Right lung (tissue), 5 donors: ENCODE data around the gene LMNTD2. TPM values are rescaled to one million over a fixed set of nuclear protein-coding genes. Genes with fewer than 3 reads are reported as not detected.
"Not testable (repeated sequence)": the region's sequence is repeated elsewhere in the genome, so short reads cannot be mapped to it uniquely, and the experiment has no call there.

ENCODE experiments used
- DNase-seq, 2 donors: peaks; one replicate each; pipeline ENCODE4 v3.0.0-alpha.2; 2013
- polyA plus RNA-seq, 5 donors: library from polyadenylated mRNA; unstranded; fragments of 120-200 nt; gene quantifications; one replicate each; pipeline versions ENCODE4 v1.2.1 to v1.2.3, GENCODE V29; 2013; ENCODE audit warnings: inconsistent platforms in 1 of 5, low replicate concordance in 1 of 5; ENCODE audit not compliant: insufficient read length in 5 of 5, insufficient read depth in 1 of 5

LMNTD2 gene
- polyA plus RNA-seq, 5 donors = 1.6 to 4.9 (median 2.8) TPM

DNA sequence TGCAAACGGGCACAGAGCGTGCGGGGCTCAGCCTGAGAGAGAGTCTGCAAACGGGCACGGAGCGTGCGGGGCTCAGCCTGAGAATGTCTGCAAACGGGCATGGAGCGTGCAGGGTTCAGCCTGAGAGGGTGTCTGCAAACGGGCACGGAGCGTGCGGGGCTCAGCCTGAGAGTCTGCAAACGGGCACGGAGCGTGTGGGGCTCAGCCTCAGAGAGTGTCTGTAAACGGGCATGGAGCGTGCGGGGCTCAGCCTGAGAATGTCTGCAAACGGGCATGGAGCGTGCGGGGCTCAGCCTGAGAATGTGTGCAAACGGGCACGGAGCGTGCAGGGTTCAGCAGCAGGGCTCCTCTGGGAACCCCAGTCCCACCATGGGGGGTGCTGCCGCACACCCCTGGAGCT lies 29.3 kb upstream of the LMNTD2 start:
- no peak for DNase-seq

DNA sequence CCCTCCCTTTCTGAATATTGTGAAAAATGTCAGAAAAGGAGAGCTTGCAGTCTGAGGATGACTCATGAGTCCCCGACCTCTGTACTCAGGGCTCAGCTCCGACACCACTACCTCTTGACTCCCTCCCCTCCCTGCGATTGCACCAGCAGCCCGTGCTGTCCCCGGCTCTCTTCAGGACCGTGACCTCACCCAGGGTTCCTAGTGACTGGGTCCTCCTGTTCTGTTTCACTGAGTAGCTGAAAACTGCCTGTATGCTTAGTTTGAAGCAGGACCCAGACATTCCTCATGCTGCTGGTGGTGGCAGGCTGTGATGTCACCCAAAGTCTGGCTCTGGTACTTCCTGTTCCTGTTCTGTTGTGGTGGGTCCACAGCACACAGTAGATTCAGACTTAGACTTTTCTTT lies 27.4 kb upstream of the LMNTD2 start:
- no peak for DNase-seq

DNA sequence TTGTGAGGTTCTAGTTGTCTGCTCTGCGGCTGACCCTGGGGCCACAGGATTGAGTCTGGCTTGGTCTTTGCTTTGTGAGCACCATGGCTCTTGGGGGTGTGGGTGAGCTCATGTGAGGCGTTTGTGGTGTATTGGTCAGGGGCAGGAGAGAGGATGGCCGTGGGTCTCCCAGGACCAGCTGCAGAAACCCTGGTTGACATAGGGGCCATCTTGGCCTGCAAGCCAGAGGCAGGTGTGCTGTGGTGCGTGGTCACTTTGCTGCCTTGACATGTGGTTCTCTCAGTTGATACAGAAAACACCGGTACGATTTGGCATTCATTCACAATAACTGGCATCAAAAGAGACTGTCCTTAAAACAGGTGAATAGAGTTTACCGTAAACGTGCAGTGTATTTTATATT lies 27.0 kb upstream of the LMNTD2 start:
- no peak for DNase-seq

DNA sequence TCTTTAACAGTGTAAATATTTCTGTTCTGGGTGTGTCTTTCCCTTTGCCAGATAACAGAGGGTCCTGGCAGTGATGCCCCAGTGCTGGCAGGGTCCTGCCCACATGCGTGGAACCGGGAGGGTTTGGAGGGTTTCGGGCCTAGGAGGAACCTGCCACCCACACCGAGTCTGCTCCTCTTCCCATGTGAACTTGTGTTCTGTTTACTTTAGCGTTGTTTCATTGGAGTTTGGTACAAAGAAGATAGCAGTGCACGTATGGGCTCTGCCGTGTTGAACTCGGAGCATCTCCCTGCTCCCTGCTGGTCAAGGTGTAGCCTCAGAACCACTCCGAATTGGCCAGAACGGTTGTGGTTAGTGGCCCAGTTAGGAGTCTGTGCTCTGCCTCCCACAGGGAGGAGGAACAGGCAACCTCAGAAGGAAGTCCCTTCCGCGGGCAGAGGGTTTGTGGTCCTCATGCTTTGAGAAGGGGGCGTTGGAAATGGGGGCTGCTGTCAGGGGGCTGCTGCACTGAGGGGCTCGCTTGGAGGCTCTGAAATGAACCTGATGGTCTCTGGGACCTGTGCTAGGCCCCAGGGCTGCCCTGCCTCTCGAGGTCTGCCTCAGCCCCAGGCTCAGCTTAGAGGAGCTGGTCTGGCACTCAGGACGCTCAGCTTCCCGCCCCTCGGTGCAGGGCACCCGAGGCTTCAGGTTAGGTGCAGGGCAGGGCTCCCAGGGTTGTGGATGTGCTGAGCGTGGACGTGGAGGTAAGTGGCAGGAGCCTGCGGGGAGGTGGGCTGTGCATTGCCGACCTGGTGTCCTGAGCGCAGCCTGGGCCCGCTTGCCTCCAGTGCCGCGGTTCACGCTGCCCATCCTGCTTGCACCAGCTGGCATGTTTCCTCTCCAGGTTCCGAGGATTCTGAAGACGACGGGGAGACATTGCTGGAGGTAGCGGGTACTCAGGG lies 26.1 kb upstream of the LMNTD2 start:
- no peak for DNase-seq

DNA sequence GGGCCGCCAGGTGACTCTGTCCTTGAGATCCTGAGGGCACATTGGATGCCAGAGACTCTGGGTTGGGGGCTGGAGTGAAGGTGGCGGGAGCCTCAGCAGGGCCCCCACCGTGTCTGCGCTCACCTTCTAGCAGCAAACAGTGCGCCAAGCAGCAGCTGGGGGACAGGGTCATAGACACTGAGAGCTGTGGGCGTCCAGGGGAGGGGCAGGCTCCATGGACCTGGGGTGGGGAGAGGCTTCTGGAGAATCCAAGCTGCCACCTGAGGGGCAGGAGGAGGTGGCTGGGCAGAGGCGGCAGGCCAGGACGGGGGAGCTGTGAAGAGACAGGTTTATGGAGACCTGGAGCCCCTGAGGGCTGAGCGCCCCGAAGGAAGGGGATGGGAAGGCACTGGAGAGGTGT lies 23.7 kb upstream of the LMNTD2 start:
- DNase-seq = no peak

DNA sequence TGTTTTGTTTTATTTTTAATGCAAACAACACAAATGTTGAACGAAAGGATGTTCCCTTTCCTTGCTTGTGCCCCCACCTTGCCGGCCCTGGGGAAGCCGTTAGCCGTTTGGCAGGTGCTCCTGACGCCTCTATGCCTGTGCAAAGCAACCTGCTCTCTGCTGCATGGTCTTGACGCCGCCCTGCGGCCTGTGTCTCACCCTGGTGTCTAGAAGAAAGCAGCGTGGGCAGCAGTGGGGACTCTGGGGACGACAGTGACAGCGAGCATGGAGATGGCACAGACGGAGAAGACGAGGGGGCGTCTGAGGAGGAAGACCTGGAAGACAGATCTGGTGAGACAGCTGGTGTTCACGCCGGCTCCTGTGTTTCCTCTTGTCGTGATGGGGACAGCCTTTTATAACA lies 21.2 kb upstream of the LMNTD2 start:
- DNase-seq = no peak

DNA sequence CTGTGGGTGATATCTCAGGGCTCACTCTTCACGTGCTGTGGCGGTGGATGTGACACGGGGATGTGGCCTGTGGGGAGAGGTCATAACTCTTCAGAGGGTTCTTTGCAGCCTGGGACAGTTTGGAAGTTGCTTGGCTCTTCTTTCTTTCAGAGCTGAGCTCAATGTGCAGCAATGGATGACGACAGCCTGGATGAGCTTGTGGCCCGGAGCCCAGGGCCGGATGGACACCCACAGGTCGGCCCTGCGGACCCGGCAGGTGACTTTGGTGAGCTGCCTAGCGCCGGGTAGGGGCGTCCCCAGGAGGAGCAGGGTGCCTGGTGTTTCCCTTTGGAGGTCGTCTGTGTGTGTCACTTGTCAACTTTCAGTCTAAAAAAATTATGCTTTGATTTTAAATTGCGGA lies 20.8 kb upstream of the LMNTD2 start:
- no peak for DNase-seq

DNA sequence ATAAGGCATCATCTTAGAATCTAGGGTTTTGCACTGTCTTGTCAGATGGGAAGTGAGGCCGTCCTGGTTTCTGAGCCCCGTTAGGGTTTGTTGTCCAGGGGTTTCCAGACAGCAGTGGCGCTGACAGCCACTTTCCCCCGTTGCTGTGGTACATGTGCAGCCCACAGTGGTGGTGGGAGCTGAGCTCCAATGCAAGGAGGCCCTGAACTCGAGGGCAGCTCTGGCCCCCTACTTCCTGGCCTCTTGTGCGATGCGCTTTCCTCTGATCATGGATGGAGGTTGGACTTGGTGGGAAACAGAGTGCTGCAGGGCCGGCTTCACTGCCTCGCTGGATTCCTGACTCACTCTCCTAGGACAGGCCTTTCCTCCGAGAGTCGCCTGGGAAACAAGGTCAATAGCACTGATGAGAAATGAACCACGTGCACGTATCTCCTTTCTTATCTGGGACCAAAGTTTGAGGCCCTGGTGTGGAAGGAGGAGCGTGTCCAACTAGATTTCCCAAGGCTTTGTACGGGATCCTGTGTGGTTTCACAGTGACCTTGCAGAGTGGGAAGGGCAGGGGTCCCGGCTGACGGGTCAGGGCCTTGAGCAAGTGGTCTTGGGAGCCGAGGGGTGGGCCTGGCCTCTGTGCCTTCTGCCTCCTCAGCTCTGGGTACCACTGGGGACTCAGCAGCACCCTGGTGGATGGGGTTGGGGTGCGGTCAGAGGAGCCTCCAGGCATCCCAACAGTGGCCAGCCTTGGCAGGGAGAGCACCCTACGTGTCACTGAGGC lies 19.5 kb upstream of the LMNTD2 start:
- no peak for DNase-seq

DNA sequence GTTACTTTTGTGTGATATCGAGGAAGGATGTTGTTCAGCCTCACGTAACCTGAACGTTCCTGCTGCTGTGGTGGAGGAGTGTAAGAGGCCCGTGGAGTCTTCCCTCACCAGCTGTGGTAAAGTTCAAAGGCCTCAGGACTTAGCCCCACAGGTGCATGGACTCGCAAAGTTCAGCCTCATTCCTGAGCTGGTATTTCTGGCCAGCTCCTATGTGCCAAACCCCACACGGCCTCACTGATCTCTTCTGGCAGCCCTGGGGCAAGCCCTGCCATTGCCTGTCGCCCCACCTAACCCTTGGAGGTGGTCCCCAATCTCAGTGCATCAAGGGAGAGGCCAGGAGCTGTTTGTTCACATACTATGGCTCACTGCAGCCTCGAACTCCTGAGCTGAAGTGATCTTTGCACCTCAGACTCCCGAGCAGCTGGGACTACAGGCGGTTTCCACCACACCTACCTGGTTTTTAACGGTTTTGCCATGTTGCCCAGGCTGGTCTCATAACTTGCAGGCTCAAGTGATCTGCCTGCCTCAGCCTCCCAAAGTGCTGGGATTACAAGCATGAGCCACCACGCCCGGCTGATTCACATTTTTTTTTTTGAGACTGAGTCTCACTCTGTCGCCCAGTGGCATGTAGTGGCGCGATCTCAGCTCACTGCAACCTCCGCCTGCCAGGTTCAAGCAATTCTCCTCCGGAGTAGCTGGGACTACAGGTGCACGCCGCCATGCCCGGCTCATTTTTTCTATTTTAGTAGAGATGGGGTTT lies 17.9 kb upstream of the LMNTD2 start:
- no peak for DNase-seq

DNA sequence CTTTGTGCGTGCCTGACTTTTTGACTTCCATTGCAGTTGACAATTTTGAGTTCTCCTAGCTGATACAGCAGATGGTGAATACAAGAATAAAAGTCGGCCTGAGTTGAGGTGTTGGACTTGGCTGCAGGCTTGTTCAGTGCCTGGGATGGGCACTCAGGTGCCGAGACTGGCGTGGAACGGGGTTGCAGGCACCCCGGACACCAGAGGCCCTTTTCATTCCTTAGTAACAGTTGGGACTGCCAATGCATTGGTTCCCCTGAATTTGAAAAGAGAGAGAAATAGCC lies 17.0 kb upstream of the LMNTD2 start:
- DNase-seq = no peak

DNA sequence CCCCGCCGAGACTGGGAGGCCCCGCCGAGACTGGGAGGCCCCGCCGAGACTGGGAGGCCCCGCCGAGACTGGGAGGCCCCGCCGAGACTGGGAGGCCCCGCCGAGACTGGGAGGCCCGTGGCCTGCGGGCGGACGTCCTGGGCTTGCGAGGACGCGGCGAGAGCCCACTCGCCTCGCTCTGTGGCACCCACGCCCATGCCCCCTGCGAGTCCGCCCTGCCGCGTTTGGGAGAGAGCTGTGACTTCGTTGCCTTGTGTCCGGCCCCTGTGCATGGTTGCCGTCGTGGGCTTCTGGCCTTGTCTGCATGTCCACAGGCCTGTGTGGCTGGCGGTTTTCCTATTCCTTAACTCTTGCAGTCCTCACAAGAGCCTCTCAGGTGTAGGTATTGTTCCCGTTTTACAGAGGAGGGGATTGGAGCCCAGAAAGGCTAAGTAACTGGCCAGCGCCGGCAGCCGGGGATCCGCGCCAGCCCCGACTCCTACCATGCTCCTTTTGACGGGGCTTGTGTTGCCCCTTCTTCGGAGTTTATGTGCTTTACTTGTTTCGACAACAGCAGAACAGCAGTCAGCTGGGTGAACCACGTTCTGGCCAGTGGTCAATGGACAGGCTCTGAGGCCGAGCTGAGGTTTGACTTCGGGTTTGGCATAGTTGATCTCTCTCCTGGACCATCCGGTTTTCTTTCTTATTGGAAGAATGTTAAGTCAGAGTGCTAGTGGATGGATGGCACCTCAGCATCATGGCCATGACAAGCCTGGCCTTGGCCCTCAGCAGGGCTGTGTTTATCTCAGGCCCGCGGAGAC lies 16.5 kb upstream of the LMNTD2 start:
- no peak for DNase-seq

DNA sequence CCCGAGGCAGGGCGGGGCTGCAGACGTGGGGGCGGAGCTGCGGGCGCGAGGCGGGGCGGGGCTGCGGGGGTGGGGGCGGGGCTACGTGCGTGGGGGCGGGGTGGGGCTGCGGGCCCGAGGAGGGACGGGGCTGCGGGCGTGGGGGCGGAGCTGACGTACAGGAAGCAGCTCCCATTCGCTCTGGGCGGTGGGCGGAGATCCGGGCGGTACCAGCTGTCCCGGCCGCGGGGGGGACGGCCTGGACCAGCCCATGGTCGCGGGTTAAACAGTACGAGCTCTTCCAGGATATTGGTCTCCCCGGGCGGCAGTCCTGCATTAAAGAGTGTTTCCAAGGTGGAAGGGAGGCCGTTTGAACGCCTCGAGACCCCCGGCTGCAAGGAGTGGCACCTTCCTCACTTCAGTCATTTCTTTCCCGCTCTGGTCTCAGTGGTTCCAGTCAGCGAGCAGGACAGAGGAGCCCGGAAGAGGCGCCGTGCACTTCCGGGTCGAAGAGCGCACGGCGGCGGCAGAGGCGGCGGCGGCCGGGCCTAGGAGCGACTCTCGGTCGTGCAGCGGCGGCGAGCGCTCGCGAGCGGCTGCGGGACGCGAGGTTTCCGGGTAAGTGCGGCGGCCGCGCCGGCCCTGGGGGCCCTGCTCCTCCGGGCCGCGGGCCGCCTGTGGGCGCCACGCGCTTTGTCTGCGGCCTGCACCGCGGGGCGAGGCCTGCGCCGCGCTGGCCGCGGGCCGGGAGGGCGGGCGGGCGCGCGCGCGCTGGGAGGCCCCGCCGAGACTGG lies 15.6 kb upstream of the LMNTD2 start, which contains the start of gene PHRF1:
Gene PHRF1, plus strand, starts transcription at position 475 of the 773 bp plus-strand sequence. CDS start 5,043 bp downstream, outside the sequence.
- DNase-seq = peak; percentile 96

DNA sequence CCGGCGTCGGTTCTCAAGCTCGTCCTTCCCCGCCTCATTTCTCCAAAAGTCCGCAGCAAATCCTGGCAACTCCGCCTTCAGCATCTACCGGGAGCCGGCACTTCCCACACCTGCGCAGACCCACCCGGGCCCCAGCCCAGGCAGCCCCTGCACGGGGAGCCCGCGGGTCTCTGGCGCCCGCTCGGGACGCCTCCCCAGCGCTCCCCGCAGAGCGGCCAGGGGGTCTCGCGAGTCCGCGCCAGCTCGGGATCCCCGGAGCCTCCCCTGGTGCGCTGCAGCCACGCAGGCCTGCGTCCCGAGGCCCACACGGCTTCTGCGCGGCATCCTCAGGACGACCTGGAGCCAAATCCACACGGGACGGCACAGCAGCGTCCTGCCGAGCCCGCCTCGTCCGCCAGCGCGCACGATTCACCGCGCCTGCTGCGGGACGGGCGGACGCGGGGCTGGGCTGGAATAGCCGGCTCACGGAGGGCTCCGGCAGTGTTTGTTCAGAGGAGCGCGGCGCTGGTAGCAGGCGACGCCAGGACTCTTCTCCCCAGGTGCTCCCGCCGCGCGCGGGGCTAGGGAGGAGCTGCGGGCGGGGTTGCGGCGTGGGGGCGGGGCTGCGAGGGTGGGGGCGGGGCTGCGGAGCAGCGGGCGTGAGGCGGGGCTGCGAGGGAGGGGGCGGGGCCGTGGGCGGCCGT lies 14.9 kb upstream of the LMNTD2 start:
- peak in 1 of 2 donors; percentile 52 for DNase-seq

DNA sequence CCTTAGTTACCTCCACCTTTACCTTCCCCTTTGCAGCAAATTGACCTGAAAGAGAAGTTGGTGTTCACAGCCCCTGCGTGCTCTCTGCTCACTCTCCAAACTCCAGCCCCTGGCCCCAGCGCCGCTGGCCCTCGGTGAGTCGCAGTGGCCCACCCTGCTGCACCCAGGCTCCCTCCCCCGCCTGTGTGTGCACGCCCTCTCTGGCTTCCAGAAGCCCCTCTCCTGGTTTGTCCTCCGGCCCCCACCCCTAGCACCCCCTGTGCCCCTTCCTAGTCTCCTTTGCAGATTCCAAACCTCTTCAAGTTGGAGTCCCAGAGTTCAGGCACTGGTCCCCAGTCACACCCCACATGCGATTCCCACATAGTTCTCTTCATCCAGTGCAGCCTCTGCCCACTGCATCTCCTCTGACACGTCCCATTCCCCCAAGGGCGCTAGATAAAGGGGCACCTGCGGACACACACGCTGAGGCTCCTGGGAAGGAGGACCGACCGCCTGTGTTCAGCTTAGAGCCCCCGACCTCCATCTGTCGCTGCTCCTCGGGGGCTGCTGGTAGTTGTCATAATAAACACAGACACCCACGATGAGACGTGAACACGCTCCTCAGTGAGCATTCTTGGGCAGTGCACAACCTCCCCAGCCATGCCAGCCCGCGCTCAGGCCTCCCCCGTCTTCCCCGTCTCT lies 14.2 kb upstream of the LMNTD2 start:
- DNase-seq = no peak

DNA sequence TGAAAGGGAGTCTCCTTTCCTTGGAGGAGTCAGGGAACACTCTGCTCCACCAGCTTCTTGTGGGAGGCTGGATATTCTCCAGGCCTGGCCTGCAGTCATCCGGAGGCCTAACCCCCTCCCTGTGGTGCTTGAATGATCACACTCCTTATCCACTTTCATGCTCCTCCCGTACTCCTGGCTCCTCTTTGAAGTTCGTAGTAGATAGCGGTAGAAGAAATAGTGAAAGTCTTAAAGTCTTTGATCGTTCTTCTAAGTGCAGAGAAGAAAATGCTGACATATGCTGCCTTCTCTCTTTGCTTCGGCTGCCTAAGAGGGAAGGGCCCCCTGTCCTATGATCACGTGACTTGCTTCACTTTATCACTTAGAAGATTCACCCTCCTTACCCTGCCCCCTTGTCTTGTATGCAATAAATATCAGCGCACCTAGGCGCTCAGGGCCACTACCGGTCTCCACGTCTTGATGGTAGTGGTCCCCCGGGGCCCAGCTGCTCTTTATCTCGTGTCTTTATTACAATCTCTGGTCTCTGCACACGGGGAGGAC lies 13.6 kb upstream of the LMNTD2 start:
- DNase-seq = not testable (repeated sequence)

DNA sequence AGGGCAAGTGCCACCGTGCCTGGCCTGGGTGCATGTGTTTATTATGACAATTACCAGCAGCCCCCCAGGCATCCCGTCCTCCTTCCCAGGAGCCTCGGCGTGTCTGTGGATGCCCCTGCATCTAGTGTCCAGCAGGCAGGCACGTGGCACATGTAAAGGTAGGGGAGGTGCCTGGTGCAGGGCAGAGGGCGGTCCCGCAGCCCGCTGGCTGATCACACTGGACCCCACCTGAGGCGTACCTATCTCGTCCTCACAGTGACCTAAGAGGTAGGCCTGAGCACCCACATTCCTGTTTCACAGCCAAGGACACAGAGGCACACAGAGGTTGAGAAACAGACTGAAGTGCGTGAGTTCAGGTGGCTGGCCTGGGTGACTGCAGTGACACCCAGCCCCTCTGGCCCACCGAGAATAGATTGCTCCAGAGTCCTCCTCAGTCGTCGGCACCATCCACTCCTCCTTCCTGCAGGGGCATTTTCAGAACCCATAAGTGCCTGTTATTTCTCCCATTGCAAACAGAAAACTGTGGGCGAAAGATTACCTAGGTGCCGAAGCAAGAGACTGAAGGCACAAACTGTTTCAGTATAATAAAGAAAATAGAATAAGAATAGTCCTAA lies 12.7 kb upstream of the LMNTD2 start:
- DNase-seq = no peak

DNA sequence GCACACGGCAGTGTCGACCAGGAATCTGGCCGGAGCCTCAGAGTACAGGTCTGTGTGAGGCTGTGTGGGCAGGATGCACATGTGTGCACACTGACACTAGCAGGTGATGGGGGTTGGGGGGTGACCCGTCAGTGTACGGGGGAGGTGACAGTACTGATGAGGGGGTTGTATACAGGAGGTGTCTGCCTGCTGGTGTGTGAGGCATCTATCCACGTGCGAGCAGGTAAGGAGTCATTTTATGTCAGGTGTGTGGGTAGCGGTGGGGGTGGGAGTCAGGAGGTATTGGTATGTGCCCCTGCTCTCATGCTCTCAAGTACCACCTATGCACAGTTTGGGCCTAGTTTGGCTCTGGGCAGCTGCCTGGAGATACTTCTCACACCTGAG lies 11.3 kb upstream of the LMNTD2 start:
- DNase-seq = no peak

DNA sequence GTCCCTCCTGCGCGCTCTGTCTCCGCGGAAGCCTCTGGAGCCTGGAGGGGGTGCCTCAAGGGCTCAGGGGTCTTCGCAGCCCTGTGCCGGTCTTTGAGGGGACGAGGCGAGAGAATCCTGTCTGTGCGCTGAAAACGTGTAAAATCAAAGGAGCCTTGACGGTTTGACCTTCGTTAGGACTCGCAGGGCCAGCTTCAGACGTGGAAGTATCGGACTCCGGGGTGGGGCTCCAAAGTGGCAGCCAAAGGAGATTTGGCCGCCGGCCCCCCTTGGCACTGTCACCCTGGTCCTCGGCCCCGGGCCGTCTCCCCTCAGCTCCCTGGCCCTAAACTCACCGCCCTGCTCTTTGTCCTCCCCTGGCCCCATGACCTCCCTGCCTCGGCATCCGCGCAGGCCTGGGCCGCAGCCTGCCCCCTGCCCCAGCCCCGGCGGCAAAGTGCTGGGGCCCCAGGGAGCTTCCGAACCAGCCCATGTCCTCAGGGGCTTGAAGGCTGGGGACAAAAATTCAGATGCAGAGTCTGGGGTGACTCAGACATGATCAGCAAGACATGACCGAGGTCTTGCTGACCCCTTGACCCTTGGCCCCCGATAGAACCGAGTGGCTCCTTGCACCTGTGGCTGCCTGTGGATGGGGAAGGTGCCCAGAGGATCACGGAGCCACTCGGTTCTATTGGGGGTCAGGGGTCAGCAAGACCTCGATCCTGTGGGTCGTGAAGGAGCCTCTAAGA lies 8.8 kb upstream of the LMNTD2 start:
- no peak for DNase-seq
